ENCODE data around the gene TTLL6.
"Not testable (repeated sequence)": the region's sequence is repeated elsewhere in the genome, so short reads cannot be mapped to it uniquely, and the experiment has no call there.

Gene TTLL6

GRCh38 chr17:48840441-48840840 lies 23.4 kb upstream of the TTLL6 start:
- Histone ChIP-seq H3K4me3 (ENCODE audit: insufficient read depth, low read depth, low read length) (no peak overlapping the region), H3K27me3 (ENCODE audit: control insufficient read depth, insufficient read depth, low read length, poor library complexity, severe bottlenecking) (no peaks in the 10 kb centered on the region), H3K9me3 (ENCODE audit: control insufficient read depth, low read length) (no peaks in the 10 kb centered on the region), H3K36me3 (ENCODE audit: control insufficient read depth, insufficient read depth, low read length) (no peaks in the 10 kb centered on the region), H3K27ac (ENCODE audit: insufficient read depth, low read depth, low read length, poor library complexity, severe bottlenecking) (no peak overlapping the region), H3K4me1 (ENCODE audit: control insufficient read depth, insufficient read depth, low read length) (peaks cover 4% of the 10 kb centered on the region)
- 71 to 75% methylated on average over 3 of the region's 3 CpGs for WGBS, 2 experiments

GRCh38 chr17:48837458-48837857 lies 20.4 kb upstream of the TTLL6 start:
- H3K27me3 ChIP-seq (ENCODE audit: control insufficient read depth, insufficient read depth, low read length, poor library complexity, severe bottlenecking); H3K27ac ChIP-seq (ENCODE audit: insufficient read depth, low read depth, low read length, poor library complexity, severe bottlenecking); H3K36me3 ChIP-seq (ENCODE audit: control insufficient read depth, insufficient read depth, low read length); H3K4me1 ChIP-seq (ENCODE audit: control insufficient read depth, insufficient read depth, low read length); H3K9me3 ChIP-seq (ENCODE audit: control insufficient read depth, low read length); H3K4me3 ChIP-seq (ENCODE audit: insufficient read depth, low read depth, low read length): not testable (repeated sequence)
- 92 to 93% methylated on average over 4 of the region's 4 CpGs for WGBS, 2 experiments

- H3K4me3 ChIP-seq (ENCODE audit: insufficient read depth, low read depth, low read length): no peak overlapping the region
- WGBS, 2 experiments: 81 to 88% methylated on average over 2 of the region's 2 CpGs
- no peaks in the 10 kb centered on the region for H3K36me3 ChIP-seq (ENCODE audit: control insufficient read depth, insufficient read depth, low read length)
- H3K9me3 ChIP-seq (ENCODE audit: control insufficient read depth, low read length): no peaks in the 10 kb centered on the region
- H3K27me3 ChIP-seq (ENCODE audit: control insufficient read depth, insufficient read depth, low read length, poor library complexity, severe bottlenecking): no peaks in the 10 kb centered on the region
- H3K27ac ChIP-seq (ENCODE audit: insufficient read depth, low read depth, low read length, poor library complexity, severe bottlenecking): no peak overlapping the region
- no peaks in the 10 kb centered on the region for H3K4me1 ChIP-seq (ENCODE audit: control insufficient read depth, insufficient read depth, low read length)
Observed at GRCh38 chr17:48835971-48836370, 18.9 kb upstream of the TTLL6 start.

GRCh38 chr17:48834973-48835372 lies 17.9 kb upstream of the TTLL6 start:
- H3K9me3 ChIP-seq (ENCODE audit: control insufficient read depth, low read length): no peaks in the 10 kb centered on the region
- no peaks in the 10 kb centered on the region for H3K36me3 ChIP-seq (ENCODE audit: control insufficient read depth, insufficient read depth, low read length)
- no peaks in the 10 kb centered on the region for H3K4me1 ChIP-seq (ENCODE audit: control insufficient read depth, insufficient read depth, low read length)
- 92 to 100% methylated on average over 2 of the region's 2 CpGs for WGBS, 2 experiments
- H3K4me3 ChIP-seq (ENCODE audit: insufficient read depth, low read depth, low read length): no peak overlapping the region
- no peaks in the 10 kb centered on the region for H3K27me3 ChIP-seq (ENCODE audit: control insufficient read depth, insufficient read depth, low read length, poor library complexity, severe bottlenecking)
- H3K27ac ChIP-seq (ENCODE audit: insufficient read depth, low read depth, low read length, poor library complexity, severe bottlenecking): no peak overlapping the region

GRCh38 chr17:48831549-48831883 lies 14.5 kb upstream of the TTLL6 start:
- Histone ChIP-seq H3K4me1 (ENCODE audit: control insufficient read depth, insufficient read depth, low read length) (no peaks in the 10 kb centered on the region), H3K4me3 (ENCODE audit: insufficient read depth, low read depth, low read length) (peak overlapping the region; percentile 81), H3K27ac (ENCODE audit: insufficient read depth, low read depth, low read length, poor library complexity, severe bottlenecking) (no peak overlapping the region), H3K36me3 (ENCODE audit: control insufficient read depth, insufficient read depth, low read length) (no peaks in the 10 kb centered on the region), H3K9me3 (ENCODE audit: control insufficient read depth, low read length) (no peaks in the 10 kb centered on the region), H3K27me3 (ENCODE audit: control insufficient read depth, insufficient read depth, low read length, poor library complexity, severe bottlenecking) (no peaks in the 10 kb centered on the region)
- WGBS, 2 experiments: 20 to 24% methylated on average over 8 of the region's 8 CpGs

GRCh38 chr17:48830840-48831548 lies 14.0 kb upstream of the TTLL6 start, which contains the start of gene CALCOCO2:
CALCOCO2 (plus strand) TSS chr17:48831035; CDS start chr17:48841708, 10,673 bp downstream.
- no peaks in the 10 kb centered on the region for H3K4me1 ChIP-seq (ENCODE audit: control insufficient read depth, insufficient read depth, low read length)
- H3K27ac ChIP-seq (ENCODE audit: insufficient read depth, low read depth, low read length, poor library complexity, severe bottlenecking): no peak within 1 kb of the TSS
- no peaks in the 10 kb centered on the region for H3K36me3 ChIP-seq (ENCODE audit: control insufficient read depth, insufficient read depth, low read length)
- H3K9me3 ChIP-seq (ENCODE audit: control insufficient read depth, low read length): no peaks in the 10 kb centered on the region
- 1 to 2% methylated on average over 48 of the region's 48 CpGs for whole genome bisulfite sequencing, 2 experiments
- H3K27me3 ChIP-seq (ENCODE audit: control insufficient read depth, insufficient read depth, low read length, poor library complexity, severe bottlenecking): no peaks in the 10 kb centered on the region
- peak within 1 kb of the TSS; percentile 81 for H3K4me3 ChIP-seq (ENCODE audit: insufficient read depth, low read depth, low read length)

- Histone ChIP-seq H3K36me3 (ENCODE audit: control insufficient read depth, insufficient read depth, low read length) (no peaks in the 10 kb centered on the region), H3K27me3 (ENCODE audit: control insufficient read depth, insufficient read depth, low read length, poor library complexity, severe bottlenecking) (no peaks in the 10 kb centered on the region), H3K27ac (ENCODE audit: insufficient read depth, low read depth, low read length, poor library complexity, severe bottlenecking) (no peak overlapping the region), H3K9me3 (ENCODE audit: control insufficient read depth, low read length) (no peaks in the 10 kb centered on the region), H3K4me3 (ENCODE audit: insufficient read depth, low read depth, low read length) (no peak overlapping the region), H3K4me1 (ENCODE audit: control insufficient read depth, insufficient read depth, low read length) (no peaks in the 10 kb centered on the region)
- WGBS, 2 experiments: 86 to 94% methylated on average over 9 of the region's 11 CpGs
Observed at GRCh38 chr17:48825446-48826381, 8.7 kb upstream of the TTLL6 start.

- WGBS, 2 experiments: 92 to 95% methylated on average over 6 of the region's 6 CpGs
- H3K4me1 ChIP-seq (ENCODE audit: control insufficient read depth, insufficient read depth, low read length): peaks cover 18% of the 10 kb centered on the region
- H3K27ac ChIP-seq (ENCODE audit: insufficient read depth, low read depth, low read length, poor library complexity, severe bottlenecking); H3K36me3 ChIP-seq (ENCODE audit: control insufficient read depth, insufficient read depth, low read length); H3K27me3 ChIP-seq (ENCODE audit: control insufficient read depth, insufficient read depth, low read length, poor library complexity, severe bottlenecking); H3K9me3 ChIP-seq (ENCODE audit: control insufficient read depth, low read length); H3K4me3 ChIP-seq (ENCODE audit: insufficient read depth, low read depth, low read length): not testable (repeated sequence)
Observed at GRCh38 chr17:48820936-48821335, 3.9 kb upstream of the TTLL6 start.

- Histone ChIP-seq H3K27ac (ENCODE audit: insufficient read depth, low read depth, low read length, poor library complexity, severe bottlenecking) (no peak overlapping the region), H3K36me3 (ENCODE audit: control insufficient read depth, insufficient read depth, low read length) (no peaks in the 10 kb centered on the region), H3K9me3 (ENCODE audit: control insufficient read depth, low read length) (no peaks in the 10 kb centered on the region), H3K4me1 (ENCODE audit: control insufficient read depth, insufficient read depth, low read length) (peaks cover 18% of the 10 kb centered on the region), H3K27me3 (ENCODE audit: control insufficient read depth, insufficient read depth, low read length, poor library complexity, severe bottlenecking) (peaks cover 23% of the 10 kb centered on the region), H3K4me3 (ENCODE audit: insufficient read depth, low read depth, low read length) (no peak overlapping the region)
- 92 to 93% methylated on average over 11 of the region's 11 CpGs for WGBS, 2 experiments
Observed at GRCh38 chr17:48819466-48819865, 2.4 kb upstream of the TTLL6 start.

- H3K27me3 ChIP-seq (ENCODE audit: control insufficient read depth, insufficient read depth, low read length, poor library complexity, severe bottlenecking): peaks cover 23% of the 10 kb centered on the region
- H3K27ac ChIP-seq (ENCODE audit: insufficient read depth, low read depth, low read length, poor library complexity, severe bottlenecking): peak overlapping the region; percentile 56
- 3 to 5% methylated on average over 9 of the region's 9 CpGs for WGBS, 2 experiments
- no peak overlapping the region for H3K4me3 ChIP-seq (ENCODE audit: insufficient read depth, low read depth, low read length)
- no peaks in the 10 kb centered on the region for H3K9me3 ChIP-seq (ENCODE audit: control insufficient read depth, low read length)
- H3K4me1 ChIP-seq (ENCODE audit: control insufficient read depth, insufficient read depth, low read length): peaks cover 18% of the 10 kb centered on the region
- no peaks in the 10 kb centered on the region for H3K36me3 ChIP-seq (ENCODE audit: control insufficient read depth, insufficient read depth, low read length)
Observed at GRCh38 chr17:48818361-48818841, 1.4 kb upstream of the TTLL6 start.

Measured in ectodermal cell (in vitro differentiated cells).